ENCODE measurements around the gene ADGRA3. TPM values are rescaled to one million over a fixed set of nuclear protein-coding genes. Genes with fewer than 3 reads are reported as not detected.

Gene ADGRA3
- total and polyA plus RNA-seq, 2 donors (not counting 3 experiments of a cell fraction or from before 2014, with no cell fraction given): 17.2 to 36.2 TPM

DNA sequence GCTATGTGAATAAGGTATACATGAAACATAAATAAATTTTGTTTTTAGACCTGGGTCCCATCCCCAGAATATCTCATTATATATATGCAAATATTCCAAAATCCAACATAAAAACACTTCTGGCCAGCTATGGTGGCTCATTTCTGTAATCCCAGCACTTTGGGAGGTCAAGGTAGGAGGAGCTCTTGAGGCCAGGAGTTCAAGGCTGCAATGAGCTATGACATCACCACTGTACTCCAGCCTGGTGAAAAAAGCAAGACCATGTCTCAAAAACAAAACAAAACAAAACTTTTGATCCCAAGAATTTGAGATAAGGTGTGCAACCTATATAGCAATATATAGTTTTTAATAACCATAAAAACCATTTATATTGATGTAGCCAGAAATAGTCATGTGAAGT, 5.4 kb upstream of the ADGRA3 start:
- H3K79me2 ChIP-seq (ENCODE audit: control insufficient read depth, insufficient read depth, low read length): no peaks in the 10 kb centered on the region
- H3K9me3 ChIP-seq (replicated peaks; ENCODE audit: control insufficient read depth, insufficient read depth, low read length): no peaks in the 10 kb centered on the region
- H2AFZ ChIP-seq (ENCODE audit: low read depth, low read length): no peak overlapping the region
- ChIA-PET CTCF (no interaction called here), POLR2A (no interaction called here)
- no peak overlapping the region for H3K9ac ChIP-seq (replicated peaks; ENCODE audit: extremely low read depth, insufficient read depth, low read length)
- no peaks in the 10 kb centered on the region for H4K20me1 ChIP-seq (replicated peaks; ENCODE audit: control insufficient read depth, extremely low read depth, insufficient read depth, low read length)
- TF ChIP-seq JUN (IDR thresholded peaks at IDR 0.05; ENCODE audit: borderline replicate concordance, insufficient read depth, insufficient read length, low read depth) (no peak), FOS (IDR thresholded peaks at IDR 0.05; ENCODE audit: borderline replicate concordance, insufficient read depth, low read length) (no peak), GATA2 (IDR thresholded peaks at IDR 0.05; ENCODE audit: insufficient read depth, insufficient read length, low read depth, low read length) (no peak), EZH2 (IDR thresholded peaks at IDR 0.05; ENCODE audit: borderline replicate concordance, low read depth, low read length, severe bottlenecking) (no peak), MYC (IDR thresholded peaks at IDR 0.05; ENCODE audit: low read depth, low read length) (no peak), POLR2A (IDR thresholded peaks at IDR 0.05; ENCODE audit: low read depth, low read length) (no peak), POLR2AphosphoS5 (IDR thresholded peaks at IDR 0.05; ENCODE audit: insufficient read depth, low read depth, low read length) (no peak)
- TF ChIP-seq, protein P1, sequence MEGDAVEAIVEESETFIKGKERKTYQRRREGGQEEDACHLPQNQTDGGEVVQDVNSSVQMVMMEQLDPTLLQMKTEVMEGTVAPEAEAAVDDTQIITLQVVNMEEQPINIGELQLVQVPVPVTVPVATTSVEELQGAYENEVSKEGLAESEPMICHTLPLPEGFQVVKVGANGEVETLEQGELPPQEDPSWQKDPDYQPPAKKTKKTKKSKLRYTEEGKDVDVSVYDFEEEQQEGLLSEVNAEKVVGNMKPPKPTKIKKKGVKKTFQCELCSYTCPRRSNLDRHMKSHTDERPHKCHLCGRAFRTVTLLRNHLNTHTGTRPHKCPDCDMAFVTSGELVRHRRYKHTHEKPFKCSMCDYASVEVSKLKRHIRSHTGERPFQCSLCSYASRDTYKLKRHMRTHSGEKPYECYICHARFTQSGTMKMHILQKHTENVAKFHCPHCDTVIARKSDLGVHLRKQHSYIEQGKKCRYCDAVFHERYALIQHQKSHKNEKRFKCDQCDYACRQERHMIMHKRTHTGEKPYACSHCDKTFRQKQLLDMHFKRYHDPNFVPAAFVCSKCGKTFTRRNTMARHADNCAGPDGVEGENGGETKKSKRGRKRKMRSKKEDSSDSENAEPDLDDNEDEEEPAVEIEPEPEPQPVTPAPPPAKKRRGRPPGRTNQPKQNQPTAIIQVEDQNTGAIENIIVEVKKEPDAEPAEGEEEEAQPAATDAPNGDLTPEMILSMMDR (IDR thresholded peaks at IDR 0.05; ENCODE audit: extremely low read depth in 1 of 2, insufficient read depth in 1 of 2, low read depth in 1 of 2, low read length in 2 of 2): no peak
- TF ChIP-seq, protein P2, sequence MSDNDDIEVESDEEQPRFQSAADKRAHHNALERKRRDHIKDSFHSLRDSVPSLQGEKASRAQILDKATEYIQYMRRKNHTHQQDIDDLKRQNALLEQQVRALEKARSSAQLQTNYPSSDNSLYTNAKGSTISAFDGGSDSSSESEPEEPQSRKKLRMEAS (IDR thresholded peaks at IDR 0.05; ENCODE audit: insufficient read depth, insufficient read length): no peak
- dilution Hi-C loops (cut with MboI; ENCODE audit: extremely low pct_ligation_motif_present, low sequenced_read_pairs) (no loop called here), intact Hi-C loops (cut with micrococcal nuclease) (no loop called here)
- H3K4me2 ChIP-seq (ENCODE audit: insufficient read depth, low read length): no peak overlapping the region
- FAIRE-seq (no peak), DNase-seq (ENCODE audit: low read depth, low spot score) (no peak)
- peaks cover 4% of the 10 kb centered on the region for H3K4me1 ChIP-seq (ENCODE audit: control insufficient read depth, extremely low read depth, insufficient read depth, low read length)
- no peaks in the 10 kb centered on the region for H3K36me3 ChIP-seq (ENCODE audit: control insufficient read depth in 2 of 2, extremely low read depth in 1 of 2, insufficient read depth in 2 of 2, low read length in 2 of 2)
- H3K9me1 ChIP-seq (replicated peaks; ENCODE audit: control insufficient read depth, extremely low read depth, insufficient read depth, low read length): no peaks in the 10 kb centered on the region
- H3K27ac ChIP-seq (ENCODE audit: insufficient read depth, low read depth, low read length): no peak overlapping the region
- peaks cover 0 to 2% of the 10 kb centered on the region in 2 experiments for H3K27me3 ChIP-seq (ENCODE audit: control insufficient read depth in 2 of 2, insufficient read depth in 2 of 2, low read length in 2 of 2)
- H3K4me3 ChIP-seq (replicated peaks in 1 of 3; ENCODE audit: insufficient read depth in 1 of 3, low read depth in 1 of 3, low read length in 3 of 3): no peak overlapping the region
- no TSS peak for BruUV-seq (replicated peaks)

All from endothelial cell of umbilical vein (primary cell).